H1 (cell line): Measurements from ENCODE around the gene RASSF5. TPM values are rescaled to one million over a fixed set of nuclear protein-coding genes. Genes with fewer than 3 reads are reported as not detected.

Experiments
- CTCF ChIA-PET: fragments of 300-600 bp; sonication (Branson Sonifier 250); formaldehyde crosslinking; loops from one replicate; lab custom pipeline; 2021; ENCODE audit not compliant: partially characterized antibody; lab: Charles Lee
- POLR2A ChIA-PET: fragments of 300-600 bp; sonication (Branson Sonifier 250); formaldehyde crosslinking; loops from one replicate; lab custom pipeline; 2021; ENCODE audit warnings: inconsistent platforms; ENCODE audit not compliant: partially characterized antibody; lab: Charles Lee
- DNase-seq, 2 experiments: peaks; one replicate each; pipeline versions ENCODE4 v3.0.0 to v3.0.0-alpha.2; 2010 to 2022; ENCODE audit warnings: low spot score in 2 of 2, low read depth in 1 of 2, mixed read lengths in 1 of 2
- FAIRE-seq: peaks from 2 replicates; lab custom pipeline; 2011; peaks lifted over from hg19 to GRCh38; lab: Jason Lieb, UNC
- H2AFZ ChIP-seq: 2 replicates; pipeline ENCODE4 v1.8.1; 2012; ENCODE audit warnings: low read length, inconsistent platforms
- H2AK5ac ChIP-seq: 2 replicates; pipeline ENCODE4 v1.6.1; 2013; ENCODE audit warnings: low read depth, low read length
- H2BK120ac ChIP-seq: replicated peaks from 2 replicates; pipeline ENCODE3; 2013; ENCODE audit warnings: low read depth, low read length, inconsistent platforms
- H2BK12ac ChIP-seq: 2 replicates; pipeline ENCODE4 v1.6.1; 2013; ENCODE audit warnings: low read depth, low read length
- H2BK15ac ChIP-seq: 2 replicates; pipeline ENCODE4 v1.6.1; 2013; ENCODE audit warnings: low read length
- H2BK20ac ChIP-seq: 2 replicates; pipeline ENCODE4 v1.6.1; 2013; ENCODE audit warnings: low read length
- H2BK5ac ChIP-seq: 2 replicates; pipeline ENCODE4 v1.6.1; 2013; ENCODE audit warnings: low read depth, low read length
- H3K14ac ChIP-seq: 2 replicates; pipeline ENCODE4 v1.6.1; 2013; ENCODE audit warnings: inconsistent platforms; ENCODE audit not compliant: insufficient read length
- H3K18ac ChIP-seq: 2 replicates; pipeline ENCODE4 v1.6.1; 2013; ENCODE audit warnings: low read length; ENCODE audit errors: extremely low read depth
- H3K23ac ChIP-seq: 2 replicates; pipeline ENCODE4 v1.6.1; 2013; ENCODE audit warnings: inconsistent platforms; ENCODE audit not compliant: insufficient read length
- H3K23me2 ChIP-seq: 2 replicates; pipeline ENCODE4 v1.6.1; 2013; ENCODE audit warnings: low read depth, low read length
- H3K27ac ChIP-seq: 2 replicates; pipeline ENCODE4 v1.6.1; 2011; ENCODE audit warnings: low read depth, low read length, inconsistent platforms
- H3K27me3 ChIP-seq, 4 experiments: replicated peaks in 1 of 4; 1 replicate in 1 of 4; 2 replicates in 3 of 4; pipeline versions ENCODE4 v1.6.1 to v1.8.1; 2011 to 2013; ENCODE audit warnings: low read length in 3 of 4, mild to moderate bottlenecking in 3 of 4, inconsistent platforms in 2 of 4, mixed read lengths in 2 of 4, moderate library complexity in 1 of 4; ENCODE audit not compliant: control insufficient read depth in 3 of 4, insufficient read depth in 3 of 4; ENCODE audit errors: extremely low read depth in 1 of 4
- H3K36me3 ChIP-seq, 4 experiments: 2 replicates each; pipeline versions ENCODE4 v1.6.1 to v1.8.1; 2011 to 2013; ENCODE audit warnings: mild to moderate bottlenecking in 4 of 4, low read length in 3 of 4, moderate library complexity in 2 of 4, control low read depth in 1 of 4, inconsistent platforms in 1 of 4; ENCODE audit not compliant: insufficient read depth in 4 of 4, control insufficient read depth in 2 of 4
- H3K4ac ChIP-seq: replicated peaks from 2 replicates; pipeline ENCODE3; 2013; ENCODE audit warnings: low read length, low read depth, mixed read lengths, inconsistent platforms; ENCODE audit not compliant: insufficient read length
- H3K4me1 ChIP-seq, 4 experiments: replicated peaks in 1 of 4; 1 replicate in 1 of 4; 2 replicates in 3 of 4; pipeline versions ENCODE4 v1.6.1 to v1.8.1; 2011 to 2013; ENCODE audit warnings: low read length in 3 of 4, inconsistent platforms in 2 of 4, mixed read lengths in 1 of 4; ENCODE audit not compliant: insufficient read depth in 4 of 4, control insufficient read depth in 3 of 4
- H3K4me2 ChIP-seq, 2 experiments: 2 replicates each; pipeline versions ENCODE4 v1.6.1 to v1.8.1; 2011 to 2013; ENCODE audit warnings: low read depth in 2 of 2, low read length in 2 of 2, control low read depth in 1 of 2, inconsistent platforms in 1 of 2, mild to moderate bottlenecking in 1 of 2; ENCODE audit not compliant: insufficient read depth in 1 of 2
- H3K4me3 ChIP-seq, 4 experiments: fragments of 200-600, 300-600 bp in 1 of 4; sonication (generic), shearing (Covaris generic), sonication (Bioruptor Twin) in 1 of 4; 2 replicates each; pipeline versions ENCODE4 v1.5.1 to v1.8.1; 2011 to 2016; ENCODE audit warnings: low read length in 4 of 4, low read depth in 3 of 4, control low read depth in 2 of 4, inconsistent platforms in 2 of 4, mild to moderate bottlenecking in 2 of 4, mixed read lengths in 1 of 4, moderate library complexity in 1 of 4; ENCODE audit not compliant: insufficient read depth in 2 of 4; ENCODE audit errors: extremely low read depth in 1 of 4
- H3K56ac ChIP-seq: replicated peaks from 2 replicates; pipeline ENCODE3; 2013; ENCODE audit warnings: low read depth, mild to moderate bottlenecking, mixed read lengths, low read length, inconsistent platforms; ENCODE audit not compliant: insufficient read length
- H3K79me1 ChIP-seq: 2 replicates; pipeline ENCODE4 v1.6.1; 2013; ENCODE audit warnings: low read depth, low read length, control low read depth
- H3K79me2 ChIP-seq, 2 experiments: 2 replicates each; pipeline versions ENCODE4 v1.6.1 to v1.8.1; 2012 to 2013; ENCODE audit warnings: low read length in 2 of 2, mild to moderate bottlenecking in 2 of 2, inconsistent platforms in 1 of 2; ENCODE audit not compliant: insufficient read depth in 2 of 2, control insufficient read depth in 1 of 2
- H3K9ac ChIP-seq, 4 experiments: replicated peaks in 1 of 4; 1 replicate in 1 of 4; 2 replicates in 3 of 4; pipeline versions ENCODE4 v1.6.1 to v1.8.1; 2011 to 2013; ENCODE audit warnings: low read depth in 3 of 4, low read length in 3 of 4, control low read depth in 2 of 4, mild to moderate bottlenecking in 2 of 4, moderate library complexity in 2 of 4, inconsistent platforms in 1 of 4; ENCODE audit errors: extremely low read depth in 1 of 4
- H3K9me3 ChIP-seq, 2 experiments: 2 replicates each; pipeline versions ENCODE4 v1.6.1 to v1.8.1; 2012 to 2013; ENCODE audit warnings: mild to moderate bottlenecking in 2 of 2, moderate library complexity in 2 of 2, control low read depth in 1 of 2, inconsistent platforms in 1 of 2, low read depth in 1 of 2, low read length in 1 of 2, mixed read lengths in 1 of 2; ENCODE audit not compliant: insufficient read depth in 2 of 2
- H4K20me1 ChIP-seq, 2 experiments: replicated peaks in 1 of 2; 2 replicates each; pipeline versions ENCODE3 to v1.8.1; 2011 to 2013; ENCODE audit warnings: inconsistent platforms in 2 of 2, low read length in 2 of 2, mild to moderate bottlenecking in 1 of 2; ENCODE audit not compliant: insufficient read depth in 2 of 2, control insufficient read depth in 1 of 2
- H4K5ac ChIP-seq: 2 replicates; pipeline ENCODE4 v1.6.1; 2013; ENCODE audit warnings: low read length, low read depth, mixed read lengths, inconsistent platforms; ENCODE audit not compliant: insufficient read length
- H4K8ac ChIP-seq: 2 replicates; pipeline ENCODE4 v1.8.0; 2013; ENCODE audit warnings: mild to moderate bottlenecking, moderate library complexity, low read length, inconsistent platforms; ENCODE audit not compliant: insufficient read depth; ENCODE audit errors: extremely low read depth
- H4K91ac ChIP-seq: replicated peaks from 2 replicates; pipeline ENCODE3; 2013; ENCODE audit warnings: low read length, mixed read lengths, inconsistent platforms; ENCODE audit not compliant: insufficient read length
- TBP ChIP-seq: IDR thresholded peaks from 2 replicates; pipeline ENCODE4 v1.6.1; 2011; ENCODE audit warnings: low read depth, low read length, improper control_type of control experiment
- WGBS, 2 experiments: shearing (Covaris generic) in 1 of 2; methylation state at CpG; one replicate each; pipeline versions ENCODE4 v1.1.6 to v1.1.7; 2013 to 2015; ENCODE audit warnings: low lambda C conversion rate in 2 of 2, mixed read lengths in 2 of 2, inconsistent platforms in 1 of 2, low coverage in 1 of 2, missing lambda C conversion rate in 1 of 2; ENCODE audit not compliant: insufficient replicate concordance in 2 of 2, insufficient coverage in 1 of 2, insufficient read length in 1 of 2; ENCODE audit errors: extremely low coverage in 1 of 2, missing lambda C conversion rate in 1 of 2; 5-methylcytosine and 5-hydroxymethylcytosine counted together
- polyA plus RNA-seq, 7 experiments: library from polyadenylated mRNA; depleted of rRNA in 3 of 7; stranded (reverse) in 5 of 7; unstranded in 2 of 7; fragments of >200 nt in 5 of 7; fragments of 200-250 nt in 2 of 7; gene quantifications; 1 replicate in 5 of 7; 2 replicates in 1 of 7; 4 replicates in 1 of 7; pipeline versions ENCODE4 v1.2.1 to v1.2.3, GENCODE V29; 2011 to 2013; ENCODE audit warnings: missing spikeins in 2 of 7, mixed read lengths in 2 of 7
- total RNA-seq: library from RNA; stranded (reverse); fragmentation: NEBNext Ultra II Directional; extraction: Animal tissue kit (Norgen Biotek cat#: 25700); gene quantifications from 2 replicates; pipeline ENCODE4 v1.2.1, GENCODE V29; 2021

Gene RASSF5
- total and polyA plus RNA-seq, 2 of the 8 experiments (the other 6 are each of a cell fraction or from before 2014, with no cell fraction given): 0.82 to 1.8 TPM

- ChIA-PET CTCF (interaction anchor here (1.0 to 19.2 kb wide), 6 partner anchors 10 to 29 kb away, joined by 3 to 666 read pairs (median 22); partner anchors contain the start of gene EIF2D), POLR2A (interaction anchor here (0.9 to 2.3 kb wide), 7 partner anchors 22 to 273 kb away, joined by 3 to 13 read pairs (median 3); partner anchors contain the start of gene MAPKAPK2)
- DNase-seq (no peak), FAIRE-seq (no peak)
- Histone ChIP-seq H3K23ac (no peak overlapping the region), H3K4me2 (peak overlapping the region; percentile 70 to 76), H3K36me3 (no peaks in the 10 kb centered on the region), H2AFZ (no peak overlapping the region), H2AK5ac (no peak overlapping the region), H3K23me2 (peaks cover 8% of the 10 kb centered on the region; the same call in 1 of the 2 replicates), H2BK15ac (no peak overlapping the region), H4K8ac (no peak overlapping the region), H3K4ac (no peak overlapping the region), H3K9me3 (no peaks in the 10 kb centered on the region), H2BK20ac (no peak overlapping the region), H3K18ac (no peak overlapping the region; the same call in 1 of the 2 replicates), H2BK120ac (no peak overlapping the region), H4K91ac (no peak overlapping the region), H4K5ac (no peak overlapping the region), H3K9ac (no peak overlapping the region), H3K79me2 (no peaks in the 10 kb centered on the region), H3K14ac (no peak overlapping the region), H3K56ac (peak overlapping the region; percentile 59), H4K20me1 (no peaks in the 10 kb centered on the region), H3K79me1 (no peaks in the 10 kb centered on the region), H2BK12ac (no peak overlapping the region), H3K4me1 (peaks cover 0 to 10% (median 4%) of the 10 kb centered on the region in 4 experiments; a peak in 4 of 7 replicates)
- 3% methylated on average over 14 of the region's 14 CpGs; no CpG with 5 or more reads in 1 of the 2 experiments for WGBS, 2 experiments
- no peak for TF ChIP-seq TBP
- TF ChIP-seq, all 59 proteins: peak for 0
- Histone ChIP-seq H3K4me3 (peak overlapping the region; percentile 66 to 88 (median 79)), H3K27me3 (peaks cover 0 to 4% (median 0%) of the 10 kb centered on the region in 4 experiments; a peak in 2 of 7 replicates), H2BK5ac (no peak overlapping the region), H3K27ac (no peak overlapping the region)
These were observed 128.6 kb downstream of the RASSF5 start for GRCh38 chr1:206635978-206636345.
